GM21528 (cell line): Measurements from ENCODE around the gene KCTD3.

Experiments
- ATAC-seq: cut with Tn5 transposase; IDR thresholded peaks from one replicate; pipeline ENCODE4 v1.9.1; 2021; ENCODE audit warnings: mild to moderate bottlenecking, moderate library complexity; ENCODE audit not compliant: unreplicated experiment, low FRiP score

Gene KCTD3

DNA sequence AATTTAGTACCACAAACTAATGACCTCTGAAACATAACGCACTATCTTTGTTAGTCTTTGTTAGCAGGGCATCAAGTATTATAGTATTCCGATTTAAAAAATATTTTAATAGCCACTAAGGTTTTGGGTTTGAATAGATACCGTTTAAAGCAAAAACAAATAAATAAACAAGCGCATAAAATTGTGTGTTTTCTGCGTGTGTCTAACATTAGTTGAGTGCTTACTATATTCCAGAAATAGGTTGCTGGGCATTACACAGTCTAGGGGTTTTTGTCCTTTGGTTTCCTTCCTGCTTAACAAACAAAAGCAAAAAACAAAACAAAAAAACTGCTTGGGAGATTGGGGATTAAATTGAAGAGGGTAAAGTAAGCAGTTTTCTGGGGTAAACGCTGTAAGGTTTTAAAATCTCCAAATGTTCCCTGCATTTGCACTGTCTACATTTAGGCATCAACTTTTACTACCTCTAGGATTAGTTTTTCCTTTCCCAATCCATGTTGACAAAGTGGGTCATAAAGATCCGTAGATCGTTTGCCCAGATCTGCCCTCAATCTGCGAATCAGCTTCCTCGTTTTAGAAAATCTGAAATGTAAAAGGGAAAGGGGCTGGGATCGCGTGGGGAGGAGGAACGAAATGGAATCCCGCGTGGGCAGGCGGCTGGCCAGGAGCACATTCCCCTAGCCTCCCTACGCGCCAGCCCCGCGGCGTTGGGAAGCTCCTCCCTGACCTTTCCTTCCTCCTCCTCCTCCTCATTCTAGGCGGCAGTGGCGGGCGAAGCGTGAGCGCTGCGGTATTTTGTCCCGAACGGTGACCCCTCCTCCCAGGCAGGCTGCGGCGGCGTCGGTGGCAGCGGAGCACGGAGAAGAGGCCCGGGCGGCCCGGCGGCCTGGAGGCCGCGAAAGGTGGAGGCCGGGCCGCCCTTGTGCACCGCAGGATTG is at the start of gene KCTD3:
TSS of gene KCTD3 (plus strand) at position 749 of the 935 bp plus-strand sequence. CDS start 382 bp downstream, outside the sequence.
- ATAC-seq, result peak; percentile 68

DNA sequence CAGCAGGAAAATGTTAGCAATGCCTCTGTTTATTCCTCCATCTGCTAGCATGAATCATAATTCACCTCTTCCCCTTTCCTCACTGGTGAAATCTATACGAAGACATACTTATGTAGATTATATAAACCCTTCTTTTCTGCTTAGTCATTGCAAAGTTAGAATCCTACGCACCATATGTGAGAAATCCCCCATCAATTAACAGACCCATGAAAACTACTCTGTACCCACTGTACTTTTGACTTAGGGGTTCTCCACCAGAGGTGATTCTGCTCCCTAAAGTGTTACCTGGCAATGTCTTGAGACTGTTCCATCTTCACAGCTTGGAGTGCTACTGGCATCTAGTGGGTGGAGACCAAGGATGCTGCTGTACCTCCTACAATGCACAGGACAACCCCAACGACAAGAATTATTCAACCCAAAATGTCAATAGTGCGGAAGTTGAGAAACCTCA is 49.6 kb upstream of the KCTD3 start:
- ATAC-seq, result no peak

DNA sequence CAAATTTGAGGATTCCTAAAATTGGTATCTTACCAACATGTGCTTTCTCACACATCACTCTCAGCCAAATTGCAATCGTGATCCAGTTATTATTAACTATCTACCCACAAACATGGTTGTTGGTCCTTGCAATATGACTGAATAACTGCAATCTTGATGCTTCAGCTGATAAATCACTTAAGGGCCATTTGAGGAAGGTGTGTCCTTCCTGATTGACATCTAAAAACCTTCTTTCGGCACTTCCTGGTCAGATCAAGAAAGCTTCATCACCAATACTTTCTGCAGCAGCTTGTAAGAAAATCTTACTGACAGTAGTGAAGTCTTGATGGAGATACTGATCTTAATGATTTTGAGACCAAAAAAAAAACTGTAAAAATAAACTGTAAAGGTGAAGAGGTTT is 48.5 kb upstream of the KCTD3 start:
- no peak for ATAC-seq

DNA sequence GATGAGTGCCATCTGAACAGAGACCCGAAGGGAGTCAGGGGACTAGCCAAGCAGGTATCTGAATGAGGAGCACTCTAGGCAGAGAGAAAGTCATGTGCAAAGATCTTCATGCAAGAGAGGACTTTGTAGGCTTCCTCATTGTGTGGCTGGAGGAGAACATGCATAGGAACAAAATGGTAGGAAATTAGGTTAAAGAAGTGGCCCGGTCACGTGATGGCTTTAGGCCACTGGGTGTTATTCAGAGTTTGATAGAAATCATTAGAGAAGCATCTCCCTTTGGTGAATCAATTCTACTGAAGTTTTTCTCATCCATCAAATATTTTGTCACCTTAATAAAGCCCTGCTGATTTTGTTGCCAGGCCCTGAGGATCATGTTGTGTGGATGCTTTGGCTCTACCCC is 45.8 kb upstream of the KCTD3 start:
- ATAC-seq, result no peak

DNA sequence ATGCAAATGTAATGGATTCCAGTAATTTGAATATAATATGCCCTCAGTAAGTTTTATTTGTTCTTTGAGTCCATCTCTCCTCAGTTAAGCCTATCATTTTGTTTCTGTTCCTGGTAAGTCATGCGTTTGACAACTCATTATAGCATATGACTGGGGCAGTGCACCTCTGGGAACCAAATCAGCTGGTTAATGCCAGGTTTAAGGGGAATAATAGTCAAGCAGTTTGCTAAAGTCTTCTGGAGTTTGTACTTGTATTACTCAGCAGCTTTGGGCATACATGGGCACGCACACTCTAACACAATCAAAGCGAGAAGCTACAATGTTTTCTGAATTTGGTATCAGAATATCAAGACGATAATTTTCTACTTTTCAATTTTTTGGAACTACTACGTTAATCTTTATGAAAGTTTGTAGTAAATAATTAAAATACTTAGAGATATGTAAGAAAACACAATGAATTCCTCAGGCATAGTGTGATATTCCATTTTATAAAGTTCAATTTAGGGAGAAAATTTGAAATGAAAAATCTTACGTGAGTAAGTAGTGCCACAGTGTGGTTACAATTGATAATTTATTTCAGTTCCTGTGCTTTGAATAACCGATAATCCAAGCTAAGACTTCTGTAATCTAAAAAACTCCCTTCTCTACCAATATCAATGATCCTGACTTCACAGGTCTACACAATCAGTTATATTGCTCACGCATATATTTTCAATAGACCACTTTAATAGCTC is 43.8 kb upstream of the KCTD3 start:
- ATAC-seq, result no peak

DNA sequence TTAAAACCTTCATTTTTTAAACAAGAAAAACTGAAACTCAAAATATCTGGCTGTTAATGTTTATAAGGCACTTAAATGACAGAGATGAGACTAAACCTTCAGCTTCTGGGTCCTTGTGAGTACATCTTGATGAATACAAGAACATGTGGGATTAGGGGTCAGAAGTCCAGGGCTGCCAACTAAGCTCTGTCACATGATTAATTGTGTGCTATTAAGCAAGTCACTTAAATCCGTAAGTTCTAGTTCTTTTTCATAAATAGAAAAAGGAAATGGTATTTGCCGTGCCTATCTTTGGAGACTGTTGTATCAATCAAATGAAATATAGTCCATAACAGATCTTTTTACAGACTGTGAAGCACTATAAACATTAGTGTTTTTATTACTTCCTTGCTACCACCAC is 43.2 kb upstream of the KCTD3 start:
- no peak for ATAC-seq

DNA sequence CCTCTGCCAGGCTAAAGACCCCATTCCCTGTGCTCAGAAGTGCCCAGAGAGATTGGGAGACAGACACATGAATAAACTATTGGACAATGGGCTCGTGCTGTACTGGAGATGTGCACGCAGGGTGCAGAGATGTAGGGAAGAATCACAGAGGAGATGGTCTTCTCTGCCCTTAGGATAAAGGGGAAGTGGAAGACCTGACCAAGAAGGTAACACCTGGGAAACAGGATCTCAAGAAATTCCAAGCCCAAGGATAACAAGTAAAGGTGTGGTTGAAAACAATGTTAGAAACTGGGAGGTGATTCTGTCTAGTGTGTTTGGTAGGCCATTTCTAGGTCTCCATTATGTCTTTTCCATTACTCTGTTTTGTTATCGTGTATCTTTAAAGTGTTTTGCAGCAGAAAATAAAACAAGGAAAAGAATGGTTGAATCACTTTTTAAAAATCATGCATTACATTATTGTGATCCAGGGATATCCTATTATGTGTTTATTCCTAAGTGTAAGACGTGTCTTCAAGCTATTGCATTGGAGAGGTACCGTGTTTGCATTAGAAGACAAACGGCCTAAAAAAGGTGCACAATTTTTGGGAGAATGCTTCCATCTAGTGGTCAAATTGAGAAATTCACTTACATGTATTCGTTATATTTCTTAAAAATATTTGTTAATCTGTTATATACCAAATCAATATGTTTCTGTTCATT is 40.8 kb upstream of the KCTD3 start:
- ATAC-seq, result peak; percentile 73

DNA sequence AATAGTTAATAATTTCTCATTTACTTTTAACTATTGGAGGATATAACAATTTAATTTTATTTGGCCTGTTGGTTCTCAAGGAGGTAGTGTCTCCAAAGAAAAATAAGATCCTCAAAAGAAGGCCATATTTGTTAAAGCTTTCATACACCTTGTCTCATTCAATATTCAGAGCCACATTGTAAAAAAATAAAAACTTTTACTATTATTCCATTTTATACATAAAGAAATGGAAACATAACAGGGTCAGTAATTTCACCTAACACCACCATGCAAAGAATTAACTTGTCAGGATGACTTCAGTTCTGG is 40.3 kb upstream of the KCTD3 start:
- ATAC-seq, result no peak

DNA sequence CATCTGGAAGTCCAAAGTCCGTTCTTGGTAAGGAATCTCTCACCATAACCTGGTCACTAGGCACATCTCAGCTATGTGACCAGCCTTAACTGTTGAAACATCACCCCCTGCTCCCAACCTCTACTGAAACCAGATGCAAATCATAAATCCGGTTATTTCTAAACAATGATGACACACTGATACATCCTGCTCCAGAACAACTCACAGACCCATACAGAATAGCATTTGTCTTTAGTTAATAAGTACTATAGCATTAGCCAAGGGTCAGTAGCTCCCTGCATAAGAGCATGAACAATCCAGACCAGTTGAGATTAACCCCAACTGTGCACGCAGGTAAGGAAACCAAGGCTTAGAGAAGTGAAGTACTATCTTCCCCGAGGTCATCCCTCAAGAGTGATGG is 38.0 kb upstream of the KCTD3 start:
- peak; percentile 61 for ATAC-seq

DNA sequence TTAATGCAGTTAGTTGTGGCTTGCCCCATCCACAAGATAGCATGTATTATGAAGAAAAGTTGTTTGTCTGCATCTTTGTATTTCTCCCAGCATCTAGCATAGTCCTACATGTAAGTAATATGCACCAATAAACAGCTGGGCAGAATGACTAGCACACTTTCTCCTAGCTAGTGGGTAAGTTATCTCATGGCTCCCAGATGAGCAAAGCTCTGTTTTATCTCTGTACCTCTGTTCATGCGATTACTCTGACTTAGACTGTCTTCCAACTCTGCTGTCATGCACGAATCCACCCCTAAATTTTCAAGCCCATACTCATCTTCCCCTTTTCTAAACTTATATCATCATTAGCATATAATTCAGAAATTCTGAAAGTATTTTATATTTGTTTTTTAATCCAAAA is 37.5 kb upstream of the KCTD3 start:
- no peak for ATAC-seq

DNA sequence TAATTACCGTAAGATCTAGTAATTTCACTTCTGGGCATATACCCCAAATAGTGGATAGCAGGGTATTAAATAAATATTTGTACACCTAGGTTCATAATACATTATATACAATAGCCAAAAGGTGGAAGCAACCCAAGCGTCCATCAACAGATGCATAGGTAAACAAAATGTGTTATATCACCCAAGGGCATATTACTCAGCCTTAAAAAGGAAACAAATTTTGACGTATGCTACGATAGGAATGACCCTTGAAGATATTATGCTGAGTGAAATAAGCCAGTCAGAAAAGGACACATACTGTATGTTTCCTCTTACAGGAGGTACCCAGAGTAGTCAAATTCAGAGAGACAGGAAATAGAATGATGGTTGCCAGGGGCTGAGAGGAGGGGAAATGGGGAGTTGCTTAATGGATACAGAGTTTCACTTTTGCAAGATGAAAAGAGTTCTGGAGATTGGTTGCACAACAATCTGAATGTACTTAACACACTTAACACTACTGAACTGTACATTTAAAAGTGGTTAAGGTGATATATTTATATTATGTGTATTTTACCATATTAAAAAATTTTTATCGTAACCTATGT is 36.6 kb upstream of the KCTD3 start:
- no peak for ATAC-seq

DNA sequence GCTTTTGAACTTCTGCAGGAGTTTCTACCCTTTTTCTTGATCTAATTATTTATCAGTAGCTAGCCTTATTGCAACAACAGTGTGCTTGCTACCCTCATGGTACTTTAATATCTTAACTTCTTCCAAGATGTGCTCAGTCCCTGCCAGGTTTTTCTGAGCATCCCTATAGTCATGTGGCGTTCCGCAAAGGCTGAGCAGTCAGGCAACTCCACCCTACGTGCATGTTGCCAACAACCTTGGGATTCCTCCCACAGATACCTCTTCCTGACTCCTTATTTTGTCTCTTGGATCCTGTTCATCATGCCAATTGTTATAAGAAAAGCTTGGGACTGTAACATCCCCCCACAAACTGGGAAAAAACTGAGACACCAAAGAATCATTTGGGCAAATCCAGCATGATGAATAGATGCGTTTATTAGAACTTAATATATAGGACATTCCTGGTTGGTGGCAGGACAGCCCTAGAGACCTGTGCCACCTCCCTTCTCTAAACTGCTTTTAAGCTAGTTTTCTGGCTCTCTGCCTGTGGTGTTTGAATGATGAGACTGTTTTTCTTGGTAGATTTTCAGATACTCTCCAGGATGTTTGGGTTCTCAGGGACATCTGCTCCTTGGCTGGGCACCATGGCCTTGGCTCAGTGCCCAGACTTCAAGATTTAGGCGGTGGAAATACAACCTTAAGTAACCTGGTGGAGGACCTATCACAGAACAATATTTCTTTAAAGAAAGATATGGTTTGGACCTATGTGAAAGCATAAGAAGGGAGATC is 27.1 kb upstream of the KCTD3 start:
- no peak for ATAC-seq

DNA sequence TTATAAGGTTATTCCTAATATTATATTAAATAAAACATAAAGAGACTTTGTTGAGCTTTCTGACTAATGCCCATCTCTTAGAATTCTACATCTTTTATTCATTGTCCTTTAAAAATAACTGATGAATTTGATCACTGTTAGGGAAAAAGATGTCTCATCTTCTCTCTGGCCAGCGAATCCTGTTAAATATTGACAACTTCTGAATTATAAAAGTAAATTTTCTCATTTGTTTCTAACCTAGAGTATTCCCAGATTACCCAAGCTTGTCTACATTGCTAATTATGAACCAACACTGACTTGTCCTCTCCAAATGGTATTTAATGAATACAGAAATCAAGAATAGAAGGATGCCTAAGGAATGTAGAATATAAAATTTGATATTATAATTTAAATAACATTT is 24.8 kb upstream of the KCTD3 start:
- ATAC-seq, result no peak

DNA sequence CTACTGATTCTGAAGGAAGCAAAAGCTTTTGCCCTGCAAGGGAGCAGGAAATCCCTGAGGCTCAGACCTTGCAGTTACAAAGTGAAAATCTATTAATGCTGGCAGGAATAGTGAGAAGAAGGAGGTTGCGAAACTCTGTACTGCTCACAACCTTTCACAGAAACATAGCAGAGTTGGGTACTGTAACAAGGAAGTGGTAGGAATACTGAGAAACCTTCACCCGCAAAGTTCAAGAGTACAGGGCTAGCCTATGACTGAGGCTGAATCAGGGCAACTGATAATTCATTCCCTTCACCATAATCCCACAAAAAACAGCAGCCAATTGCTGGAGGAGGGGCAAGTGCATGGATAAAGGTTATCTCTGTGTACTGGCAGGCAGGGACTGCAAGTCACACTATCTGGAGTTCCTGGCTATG is 23.9 kb upstream of the KCTD3 start:
- peak; percentile 98 for ATAC-seq

DNA sequence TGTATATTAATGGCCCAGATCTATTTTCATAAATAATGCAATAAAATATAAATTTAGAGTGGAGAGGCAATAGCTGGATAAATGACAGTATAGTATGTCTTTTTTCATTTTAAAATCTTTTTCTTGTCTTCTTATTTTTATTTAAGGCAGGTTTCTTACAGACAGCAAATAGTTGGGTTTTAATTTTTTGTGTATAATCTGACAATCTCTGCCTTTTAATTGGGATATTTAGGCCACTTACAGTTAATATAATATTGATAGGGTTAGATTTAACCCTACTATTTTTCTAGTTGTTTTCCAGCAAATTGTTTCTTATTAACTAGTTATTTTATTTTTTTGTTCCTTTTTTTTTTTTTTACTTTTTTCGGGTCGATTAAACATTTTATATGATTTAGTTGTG is 23.3 kb upstream of the KCTD3 start:
- no peak for ATAC-seq

DNA sequence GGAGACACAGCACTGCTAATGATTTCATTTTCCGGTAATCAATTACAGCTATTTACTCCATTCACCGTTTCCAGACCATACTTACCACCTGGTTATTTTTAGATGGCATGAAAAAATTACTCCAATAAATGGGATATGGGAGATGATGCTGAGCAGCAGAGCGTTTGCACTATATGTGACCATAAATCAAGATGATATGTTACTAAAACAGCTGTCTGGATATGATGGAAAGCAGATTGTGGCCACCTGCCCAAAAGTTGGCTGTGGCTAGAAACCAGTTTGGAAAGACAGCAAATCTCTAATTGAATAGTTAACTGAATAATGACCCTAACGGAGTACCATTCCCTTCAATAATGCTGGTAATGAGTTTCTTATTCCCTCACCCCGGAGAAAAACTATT is 22.5 kb upstream of the KCTD3 start:
- no peak for ATAC-seq

DNA sequence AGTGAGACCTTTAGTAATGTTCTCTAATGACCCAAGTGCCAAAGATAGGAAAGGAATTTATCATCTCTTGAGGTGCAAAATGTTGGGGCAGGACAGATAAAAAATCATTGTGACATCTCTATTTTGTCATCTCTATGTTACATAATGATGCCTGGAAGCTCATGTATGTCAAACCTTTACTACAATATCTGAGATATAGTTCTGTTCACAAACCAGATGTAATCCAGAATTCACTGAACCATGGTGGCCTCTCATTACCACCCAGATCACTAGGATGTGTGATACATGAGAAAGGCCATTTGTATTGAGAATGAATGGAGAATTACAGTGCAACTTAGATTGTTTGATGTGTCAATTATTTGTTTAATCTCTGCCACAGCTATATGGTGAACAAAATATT is 22.0 kb upstream of the KCTD3 start:
- ATAC-seq, result no peak

DNA sequence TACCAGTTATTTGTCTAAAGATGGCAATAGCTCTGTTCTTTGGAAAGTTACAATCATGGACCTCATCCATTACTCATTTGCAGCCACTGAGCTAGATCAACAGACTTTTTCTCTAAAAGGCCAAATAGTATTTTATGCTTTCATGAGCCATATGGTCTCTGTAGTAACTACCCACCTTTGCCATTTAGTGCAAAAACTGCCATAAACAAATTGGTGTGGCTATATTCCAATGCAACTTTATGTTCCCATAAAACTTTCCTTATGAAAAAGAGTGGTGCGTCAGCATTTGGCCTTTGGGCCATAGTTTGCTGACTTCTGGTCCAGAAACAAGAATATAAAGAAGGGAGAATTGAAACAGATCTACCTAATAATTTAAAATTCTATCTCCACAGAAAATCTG is 20.1 kb upstream of the KCTD3 start:
- ATAC-seq, result no peak

DNA sequence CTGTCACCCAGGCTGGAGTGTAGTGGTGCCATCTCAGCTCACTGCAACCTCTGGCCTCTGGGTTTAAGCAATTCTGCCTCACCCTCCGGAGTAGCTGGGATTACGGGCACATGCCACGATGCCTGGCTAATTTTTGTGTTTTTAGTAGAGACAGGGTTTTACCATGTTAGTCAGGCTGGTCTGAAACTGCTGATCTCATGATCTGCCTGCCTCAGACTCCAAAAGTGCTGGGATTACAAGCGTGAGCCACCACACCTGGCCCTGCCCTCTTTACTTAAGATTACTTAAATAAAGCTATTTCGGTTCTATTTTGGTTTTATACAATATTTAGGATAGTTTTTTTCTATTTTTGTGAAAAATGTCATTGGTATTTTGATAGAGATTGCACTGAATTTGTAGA is 15.3 kb upstream of the KCTD3 start:
- ATAC-seq, result no peak

DNA sequence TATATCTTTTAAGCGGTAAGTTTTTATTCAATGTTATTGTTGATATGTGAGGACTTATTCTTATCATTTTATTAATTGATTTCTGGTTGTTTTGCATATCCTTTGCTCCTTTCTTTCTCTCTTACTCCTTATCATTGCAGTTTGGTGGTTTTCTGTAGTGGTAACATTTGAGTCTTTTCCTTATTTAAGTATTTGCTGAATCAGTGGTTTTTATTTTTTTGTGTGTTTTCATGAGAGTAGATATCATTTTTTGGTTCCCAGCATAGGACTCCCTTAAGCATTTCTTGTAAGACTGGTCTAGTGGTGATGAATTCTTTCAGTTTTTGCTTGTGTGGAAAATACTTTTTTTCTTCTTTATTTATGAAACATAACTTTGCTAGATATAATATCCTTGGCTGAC is 12.2 kb upstream of the KCTD3 start:
- ATAC-seq, result no peak
